ENCODE measurements around the gene RAMP1.
"Not testable (repeated sequence)": the region's sequence is repeated elsewhere in the genome, so short reads cannot be mapped to it uniquely, and the experiment has no call there.

RAMP1 gene

DNA sequence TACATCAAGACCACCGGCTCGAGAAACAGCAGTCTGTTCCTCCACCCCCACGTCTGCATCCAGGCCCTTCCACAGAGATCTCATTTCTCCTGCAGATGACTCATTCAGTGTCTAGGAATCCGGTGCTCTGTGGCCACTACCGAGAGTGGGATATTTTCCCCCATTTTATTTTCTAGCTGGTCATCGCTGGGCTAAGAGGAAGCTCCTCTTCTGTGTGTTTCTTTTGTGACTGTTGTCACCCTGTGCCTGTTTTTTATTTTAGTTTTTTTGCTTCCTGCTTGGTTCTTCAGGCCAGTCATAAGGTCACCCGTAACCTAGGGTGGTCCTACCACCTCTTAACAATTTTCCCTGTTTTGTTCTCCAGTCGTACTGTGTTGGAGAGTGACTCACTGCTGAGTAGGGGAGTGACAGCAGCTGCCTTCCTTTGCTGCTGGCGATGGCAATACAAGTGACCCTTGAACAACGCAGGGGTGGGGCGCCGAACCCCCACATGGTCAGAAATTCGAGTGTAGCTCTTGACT, 6.7 kb downstream of the RAMP1 start:
- no peak for DNase-seq (ENCODE audit: low read depth)
- TF ChIP-seq, protein P1, sequence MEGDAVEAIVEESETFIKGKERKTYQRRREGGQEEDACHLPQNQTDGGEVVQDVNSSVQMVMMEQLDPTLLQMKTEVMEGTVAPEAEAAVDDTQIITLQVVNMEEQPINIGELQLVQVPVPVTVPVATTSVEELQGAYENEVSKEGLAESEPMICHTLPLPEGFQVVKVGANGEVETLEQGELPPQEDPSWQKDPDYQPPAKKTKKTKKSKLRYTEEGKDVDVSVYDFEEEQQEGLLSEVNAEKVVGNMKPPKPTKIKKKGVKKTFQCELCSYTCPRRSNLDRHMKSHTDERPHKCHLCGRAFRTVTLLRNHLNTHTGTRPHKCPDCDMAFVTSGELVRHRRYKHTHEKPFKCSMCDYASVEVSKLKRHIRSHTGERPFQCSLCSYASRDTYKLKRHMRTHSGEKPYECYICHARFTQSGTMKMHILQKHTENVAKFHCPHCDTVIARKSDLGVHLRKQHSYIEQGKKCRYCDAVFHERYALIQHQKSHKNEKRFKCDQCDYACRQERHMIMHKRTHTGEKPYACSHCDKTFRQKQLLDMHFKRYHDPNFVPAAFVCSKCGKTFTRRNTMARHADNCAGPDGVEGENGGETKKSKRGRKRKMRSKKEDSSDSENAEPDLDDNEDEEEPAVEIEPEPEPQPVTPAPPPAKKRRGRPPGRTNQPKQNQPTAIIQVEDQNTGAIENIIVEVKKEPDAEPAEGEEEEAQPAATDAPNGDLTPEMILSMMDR (IDR thresholded peaks at IDR 0.05; ENCODE audit: insufficient read depth, low read depth, low read length, missing control alignments) = no peak
- no peak overlapping the region for H3K4me3 ChIP-seq (ENCODE audit: low read depth, low read length)

DNA sequence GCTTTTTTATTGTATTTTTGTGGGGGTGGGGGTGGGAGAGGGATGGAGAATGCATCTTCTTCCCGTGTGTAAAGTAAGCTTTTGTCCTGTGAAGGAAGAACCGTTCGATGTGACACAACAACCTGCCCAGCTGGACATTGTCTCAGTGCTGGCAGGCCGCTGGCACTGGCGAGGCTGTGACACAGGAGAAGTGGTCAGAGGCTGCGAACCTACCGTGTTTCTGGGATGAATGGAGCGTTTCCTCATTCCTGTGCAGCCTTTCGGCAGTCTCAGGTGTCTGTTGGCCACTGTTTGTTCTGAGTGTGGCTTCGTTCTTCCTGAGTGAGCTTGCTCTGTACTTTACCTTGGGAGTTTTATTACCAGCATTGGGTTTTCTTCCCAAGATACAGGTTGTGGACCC, 8.0 kb downstream of the RAMP1 start:
- no peak for DNase-seq (ENCODE audit: low read depth)
- no peak overlapping the region for H3K4me3 ChIP-seq (ENCODE audit: low read depth, low read length)
- TF ChIP-seq, protein P1 (IDR thresholded peaks at IDR 0.05; ENCODE audit: insufficient read depth, low read depth, low read length, missing control alignments) = no peak

DNA sequence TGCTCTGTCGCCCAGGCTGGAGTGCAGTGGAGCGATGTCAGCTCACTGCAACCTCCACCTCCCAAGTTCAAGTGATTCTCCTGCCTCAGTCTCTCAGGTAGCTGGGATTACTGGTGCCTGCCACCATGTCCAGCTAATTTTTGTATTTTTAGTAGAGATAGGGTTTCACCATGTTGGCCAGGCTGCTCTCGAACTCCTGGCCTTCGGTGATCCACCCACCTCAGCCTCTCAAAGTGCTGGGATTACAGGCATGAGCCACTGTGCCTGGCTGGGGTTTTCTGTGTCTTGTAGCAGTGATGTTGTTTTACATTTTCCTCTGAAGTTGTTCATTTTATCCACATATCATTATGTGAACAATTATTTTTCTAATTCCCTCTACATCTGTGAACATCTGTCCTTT, 8.7 kb downstream of the RAMP1 start:
- not testable (repeated sequence) for DNase-seq (ENCODE audit: low read depth); H3K4me3 ChIP-seq (ENCODE audit: low read depth, low read length)

DNA sequence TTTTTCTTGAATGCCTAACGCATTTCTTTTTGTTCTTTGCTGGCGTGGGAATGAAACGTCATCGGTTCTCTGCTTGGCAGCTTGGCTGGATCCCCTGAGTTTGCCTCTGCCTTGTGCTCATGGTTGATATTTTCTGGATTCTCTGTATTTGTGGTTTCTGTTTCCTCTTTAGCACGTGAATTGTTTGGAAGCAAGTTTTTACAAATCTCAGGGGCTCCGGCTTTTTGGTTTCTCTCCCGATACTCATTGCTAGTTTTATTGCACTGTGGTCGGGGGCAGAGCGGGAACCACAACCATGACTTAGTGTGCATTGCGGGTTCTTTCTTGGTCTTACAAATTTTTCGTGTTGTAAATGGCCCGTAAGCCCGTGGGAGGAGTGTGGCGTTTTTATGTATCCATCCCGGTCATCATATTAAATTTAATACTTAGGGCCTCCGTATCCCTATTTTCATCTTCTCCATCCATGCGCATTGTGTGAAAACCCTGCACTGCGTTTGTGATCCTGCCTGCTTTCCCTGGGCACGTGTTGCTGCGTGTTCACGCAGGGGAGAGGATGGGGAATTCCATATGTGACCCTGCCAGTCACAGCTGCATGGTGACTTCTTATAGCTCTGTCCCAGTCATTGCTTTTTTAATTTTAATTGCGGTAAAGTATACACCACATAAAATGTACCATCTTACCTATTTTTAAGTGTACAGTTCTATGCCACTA, 9.4 kb downstream of the RAMP1 start:
- TF ChIP-seq, protein P1 (IDR thresholded peaks at IDR 0.05; ENCODE audit: insufficient read depth, low read depth, low read length, missing control alignments) = no peak
- no peak for DNase-seq (ENCODE audit: low read depth)
- H3K4me3 ChIP-seq (ENCODE audit: low read depth, low read length) = no peak overlapping the region

DNA sequence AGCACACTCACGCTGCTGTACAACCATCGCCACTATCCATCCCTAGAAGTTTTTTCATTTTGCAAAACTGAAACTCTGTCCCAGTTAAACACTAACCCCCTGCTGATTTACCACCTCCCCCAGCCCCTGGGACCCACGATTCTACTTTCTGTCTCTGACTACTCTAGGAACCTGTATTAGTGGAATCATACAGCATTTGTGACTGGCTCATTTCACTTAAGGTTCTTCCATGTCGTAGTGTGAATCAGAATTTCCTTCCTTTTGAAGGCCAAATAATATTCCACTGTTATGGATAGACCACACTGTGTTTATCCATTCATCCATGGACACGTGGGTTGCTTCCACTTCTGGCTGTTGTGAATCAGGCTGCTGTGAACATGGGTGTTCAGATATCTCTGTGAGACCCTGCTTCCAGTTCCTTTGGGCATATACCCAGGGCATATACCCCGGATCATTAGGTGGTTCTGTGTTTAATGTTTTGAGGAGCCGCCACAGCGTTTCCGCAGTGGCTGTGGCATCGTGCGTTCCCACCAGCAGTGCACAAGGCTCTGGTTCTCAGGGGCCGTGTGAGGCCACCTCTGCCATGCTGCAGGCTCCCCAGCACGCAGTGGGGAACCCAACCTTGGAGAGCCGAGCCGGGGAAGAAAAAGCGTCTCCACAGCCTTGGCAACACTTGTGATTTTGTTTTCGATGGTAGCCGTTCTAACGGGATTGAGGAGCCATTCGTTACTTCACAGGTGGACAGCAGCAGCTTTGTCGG, 10.1 kb downstream of the RAMP1 start:
- DNase-seq (ENCODE audit: low read depth) = no peak
- H3K4me3 ChIP-seq (ENCODE audit: low read depth, low read length) = no peak overlapping the region
- TF ChIP-seq, protein P1 (IDR thresholded peaks at IDR 0.05; ENCODE audit: insufficient read depth, low read depth, low read length, missing control alignments) = no peak

DNA sequence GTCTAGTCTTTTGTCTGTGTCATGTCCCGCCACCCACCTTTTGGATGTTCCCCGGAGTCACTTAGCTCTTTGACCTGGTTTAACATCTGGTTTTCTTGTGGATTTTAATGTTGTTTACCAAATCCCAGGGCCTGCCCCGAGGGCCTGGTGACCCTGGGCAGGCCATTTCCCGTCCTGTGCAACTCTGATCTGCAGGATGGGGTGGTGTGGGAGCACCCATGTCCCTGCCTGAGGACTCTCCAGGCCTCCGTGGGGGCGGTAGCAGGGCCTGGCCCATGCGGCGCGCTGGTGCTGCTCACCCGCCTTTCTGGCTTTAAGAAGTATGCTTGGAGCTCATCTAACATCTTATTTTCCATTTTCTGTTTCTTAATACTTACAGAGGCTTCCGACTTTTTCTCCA, 10.7 kb downstream of the RAMP1 start:
- no peak overlapping the region for H3K4me3 ChIP-seq (ENCODE audit: low read depth, low read length)
- no peak for DNase-seq (ENCODE audit: low read depth)
- TF ChIP-seq, protein P1 (IDR thresholded peaks at IDR 0.05; ENCODE audit: insufficient read depth, low read depth, low read length, missing control alignments) = no peak

DNA sequence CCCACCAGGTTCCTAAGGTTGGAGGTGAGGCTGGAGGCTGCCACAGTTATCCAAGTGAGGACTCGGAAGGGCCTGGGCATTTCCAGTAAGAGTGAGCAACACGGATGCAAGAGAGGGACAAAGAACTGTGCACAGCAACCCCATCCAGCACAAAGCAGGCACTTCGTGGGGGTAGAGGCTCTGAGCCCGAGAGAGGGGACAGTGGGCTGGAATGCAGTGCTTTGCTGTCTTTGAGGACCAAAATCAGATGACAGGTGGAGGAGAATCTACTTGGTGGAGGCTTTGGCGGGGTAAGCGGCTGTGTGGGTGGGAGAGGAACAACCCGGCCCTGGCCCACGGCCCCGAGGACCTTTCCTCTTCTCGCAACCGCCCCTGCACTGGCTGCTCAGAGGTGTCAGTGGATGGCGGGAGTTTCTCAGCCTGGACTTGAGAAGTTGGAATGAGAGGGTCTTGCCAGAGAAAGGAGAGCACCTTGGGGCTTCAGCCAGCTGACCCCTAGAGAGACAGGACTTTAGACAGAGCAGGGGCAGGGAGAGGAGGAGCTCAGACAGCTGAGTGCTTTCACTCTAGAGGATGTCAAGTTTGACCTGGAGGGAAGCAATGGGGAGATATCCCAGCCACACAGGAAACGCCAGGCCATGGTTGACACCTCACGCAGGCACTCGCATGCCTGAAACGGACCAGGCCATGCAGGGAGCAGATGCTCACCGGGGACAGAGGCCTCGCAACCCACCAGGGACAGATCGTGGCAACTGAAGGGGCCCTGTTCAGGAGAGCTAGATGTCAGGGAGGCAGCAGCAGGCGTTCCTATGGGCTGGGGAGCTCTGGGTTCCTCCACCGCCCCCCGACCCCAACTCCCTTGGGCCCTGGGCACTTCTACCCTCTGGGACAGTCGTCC, 11.6 kb downstream of the RAMP1 start:
- TF ChIP-seq, protein P1 (IDR thresholded peaks at IDR 0.05; ENCODE audit: insufficient read depth, low read depth, low read length, missing control alignments) = no peak
- H3K4me3 ChIP-seq (ENCODE audit: low read depth, low read length) = no peak overlapping the region
- DNase-seq (ENCODE audit: low read depth) = no peak

Measured in GM12865 (cell line).